Stimulated activated CD4-positive, alpha-beta T cell treated with anti-CD3 and anti-CD28 coated beads, Interleukin-2, amount 100 ng/mL, for 24 hours (primary cell): ENCODE results near the gene SLC6A7.
"Not testable (repeated sequence)": the region's sequence is repeated elsewhere in the genome, so short reads cannot be mapped to it uniquely, and the experiment has no call there.

ENCODE experiments used
- DNase-seq, 2 donors: peaks; one replicate each; pipeline ENCODE4 v3.0.0-alpha.2; 2020

SLC6A7 gene

GRCh38 chr5:150219861-150220260 is 30.0 kb downstream of the SLC6A7 start:
- no peak for DNase-seq

DNA sequence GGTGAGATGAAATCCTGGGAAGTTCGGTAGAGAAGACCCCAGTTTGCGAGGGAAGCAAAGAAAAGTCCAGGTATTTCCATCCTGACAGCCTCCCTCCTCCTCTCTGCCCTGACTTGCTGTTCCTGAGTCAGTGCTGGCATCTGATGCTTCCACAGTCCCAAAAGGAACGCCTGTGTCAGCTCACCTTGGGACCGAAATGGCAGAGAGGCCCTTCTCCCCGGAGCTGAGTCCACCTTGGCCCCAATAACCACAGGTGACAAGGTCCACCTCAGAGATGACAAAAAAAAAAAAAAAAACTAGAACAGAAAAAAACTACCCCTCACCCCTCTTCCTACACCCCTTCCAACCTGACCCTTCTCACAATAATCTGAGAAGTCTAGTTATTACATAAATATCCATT is 31.6 kb downstream of the SLC6A7 start:
- no peak for DNase-seq

DNA sequence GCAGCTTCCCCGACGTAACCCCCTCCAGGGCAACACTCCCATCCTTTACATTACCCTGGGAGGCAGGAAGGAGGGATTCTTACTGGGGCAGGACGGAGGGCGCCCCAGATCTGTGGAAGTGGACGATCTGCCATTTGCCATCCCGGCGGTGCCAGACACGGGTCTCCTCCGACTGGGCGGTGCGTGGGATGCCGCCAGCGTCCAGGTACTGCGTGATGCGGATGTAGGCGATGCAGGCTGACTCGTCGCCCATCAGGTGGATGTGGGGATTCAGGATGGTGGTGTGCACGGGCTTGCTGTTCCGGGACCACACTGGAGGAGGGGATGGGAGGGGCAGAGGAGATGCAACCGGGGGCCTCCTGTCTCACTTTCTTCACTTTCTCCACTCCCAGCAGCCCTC is 33.0 kb downstream of the SLC6A7 start:
- DNase-seq, result no peak

DNA sequence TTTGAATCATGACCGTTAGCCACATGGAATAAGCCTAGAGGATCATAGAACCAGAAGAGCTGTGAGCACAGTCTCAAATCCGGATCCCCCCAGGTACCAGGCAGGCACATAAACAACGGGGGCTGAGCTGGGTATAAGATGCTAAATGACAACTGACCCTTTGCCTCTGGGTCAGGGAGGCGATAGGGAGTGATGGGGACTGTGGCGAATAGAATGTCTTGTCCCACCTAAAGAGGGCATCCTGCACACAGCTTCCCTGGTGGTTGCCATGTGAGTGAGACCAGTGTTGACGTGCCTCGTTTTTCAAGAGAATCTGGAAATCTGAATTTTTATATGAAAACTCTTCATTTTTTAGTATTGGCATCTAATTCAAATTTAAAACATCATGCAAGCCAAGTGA is 33.6 kb downstream of the SLC6A7 start:
- no peak for DNase-seq

DNA sequence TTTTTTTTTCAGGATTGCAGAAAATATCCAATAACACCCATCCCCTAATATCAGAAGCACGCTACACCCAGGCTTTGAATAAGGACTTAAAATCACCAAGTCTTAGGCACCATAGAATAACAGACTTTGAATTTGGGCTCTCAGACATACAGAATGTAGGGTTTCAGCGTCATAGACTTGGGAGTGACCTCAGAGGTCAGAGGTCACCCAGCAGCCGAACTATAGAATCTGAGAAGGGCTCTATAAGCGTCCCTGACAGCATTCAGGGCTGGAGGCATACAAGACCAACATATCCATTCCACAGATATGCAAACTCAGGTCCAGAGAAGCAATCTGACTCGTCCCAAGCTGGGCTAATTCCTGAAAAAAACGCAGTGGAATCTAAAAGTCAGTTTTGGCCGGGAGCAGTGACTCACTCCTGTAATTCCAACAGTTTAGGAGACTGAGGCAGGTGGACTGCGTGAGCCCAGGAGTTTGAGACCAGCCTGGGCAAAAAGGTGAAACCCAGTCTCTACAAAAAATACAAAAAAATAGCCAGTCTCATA is 34.7 kb downstream of the SLC6A7 start:
- DNase-seq, result no peak

DNA sequence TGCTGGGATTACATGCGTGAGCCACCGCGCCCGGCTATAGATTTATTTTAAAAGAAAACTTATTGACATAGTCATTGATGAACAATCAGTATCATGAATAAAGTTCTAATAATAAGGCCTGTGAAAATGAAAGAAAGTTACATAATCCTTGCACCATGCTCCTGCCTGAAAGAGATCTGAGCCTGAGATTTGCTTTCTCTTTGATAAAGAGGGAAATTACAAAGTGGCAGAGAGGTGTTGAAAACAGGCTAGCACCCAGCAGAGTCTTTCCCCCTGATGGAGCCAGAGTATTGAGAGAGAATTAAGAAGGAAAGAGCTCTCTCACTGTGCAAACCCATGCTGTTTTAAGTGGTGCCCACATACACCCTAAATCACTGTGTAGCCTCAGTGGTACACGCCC is 37.2 kb downstream of the SLC6A7 start:
- no peak for DNase-seq

- no peak for DNase-seq
Measured at GRCh38 chr5:150227606-150228273, 37.9 kb downstream of the SLC6A7 start.

DNA sequence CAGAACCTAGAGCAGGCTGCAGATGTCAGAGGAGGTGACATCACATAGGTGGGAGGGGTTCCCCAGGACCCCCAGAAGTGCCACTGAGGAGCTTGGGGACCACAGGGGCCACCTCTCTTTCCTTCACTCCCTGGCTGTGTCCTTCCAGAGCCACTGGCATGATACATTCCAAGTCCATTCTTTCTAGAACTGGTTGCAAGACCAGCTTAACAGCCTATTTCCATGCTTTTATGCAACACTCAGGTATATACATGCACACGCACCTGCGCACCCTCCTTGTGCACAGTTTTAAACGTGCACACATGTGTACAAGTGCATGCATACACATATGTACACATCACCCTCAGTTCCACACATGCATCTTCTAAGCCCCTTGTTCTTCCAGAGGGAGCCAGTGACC is 39.7 kb downstream of the SLC6A7 start:
- DNase-seq, result no peak

DNA sequence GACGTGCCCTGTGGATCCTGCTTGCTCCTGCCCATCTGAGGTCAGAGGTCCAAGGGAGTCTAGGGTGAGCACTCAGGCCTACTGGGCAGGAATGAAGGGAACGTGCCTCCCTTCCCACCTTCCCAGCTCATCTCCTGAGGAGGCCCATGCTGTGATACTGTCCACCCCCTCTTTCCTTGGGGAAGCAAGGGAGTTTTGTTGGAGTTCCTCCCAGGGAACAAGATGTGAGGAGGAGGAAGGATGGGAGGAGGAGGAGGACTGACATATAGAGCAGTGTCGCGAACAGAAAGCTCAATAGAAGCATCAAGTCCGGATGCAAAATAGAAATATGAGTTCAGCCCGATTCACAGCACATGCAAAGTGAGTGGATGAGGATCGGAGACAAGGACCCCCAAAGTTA is 41.0 kb downstream of the SLC6A7 start:
- no peak for DNase-seq

- not testable (repeated sequence) for DNase-seq
Measured at GRCh38 chr5:150233706-150234105, 43.8 kb downstream of the SLC6A7 start.

DNA sequence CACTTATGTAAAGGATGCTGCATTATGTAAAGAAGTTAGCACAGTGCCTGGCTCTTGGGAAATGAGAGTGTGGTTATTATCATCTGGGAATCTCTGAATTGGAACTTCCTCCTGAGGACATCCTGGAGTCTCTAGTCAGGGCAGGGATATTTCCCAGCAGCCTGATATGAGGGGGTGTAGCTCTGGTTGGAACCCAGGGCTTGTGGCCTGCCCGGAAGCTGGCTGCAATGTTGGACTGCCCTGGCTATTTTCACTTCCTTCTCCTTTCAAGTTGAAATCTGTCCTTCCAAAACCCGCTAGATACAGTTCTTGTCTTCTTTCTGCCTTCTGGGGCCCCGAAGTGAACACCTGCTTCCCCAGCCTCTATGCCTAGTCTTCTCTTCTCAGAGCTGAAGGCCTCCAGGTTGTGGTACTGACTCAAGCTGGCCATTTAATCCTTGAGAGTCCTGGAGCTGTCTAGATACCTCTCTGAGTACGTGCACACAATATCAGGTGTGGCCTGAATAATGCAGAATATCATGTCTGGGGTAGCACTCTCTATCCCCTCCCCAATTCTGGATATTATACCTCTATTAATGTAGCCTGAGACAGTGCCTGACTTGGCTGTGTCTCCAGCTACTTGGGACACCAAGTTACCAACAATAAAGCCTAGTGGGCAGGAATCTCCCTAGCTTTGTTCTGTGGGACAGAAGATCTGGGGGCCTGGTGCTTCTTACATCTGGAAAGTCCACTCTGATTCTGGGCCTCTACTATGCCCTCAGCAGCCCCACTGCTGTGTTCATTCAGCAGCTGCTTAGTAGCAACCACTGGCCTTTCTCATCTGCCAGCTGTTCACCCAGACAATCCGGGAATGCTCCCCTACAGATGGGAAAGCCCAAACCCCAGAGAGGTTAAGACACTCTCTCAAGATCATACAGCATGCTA is 45.0 kb downstream of the SLC6A7 start:
- no peak for DNase-seq

GRCh38 chr5:150235500-150235854 is 45.6 kb downstream of the SLC6A7 start:
- no peak for DNase-seq

DNA sequence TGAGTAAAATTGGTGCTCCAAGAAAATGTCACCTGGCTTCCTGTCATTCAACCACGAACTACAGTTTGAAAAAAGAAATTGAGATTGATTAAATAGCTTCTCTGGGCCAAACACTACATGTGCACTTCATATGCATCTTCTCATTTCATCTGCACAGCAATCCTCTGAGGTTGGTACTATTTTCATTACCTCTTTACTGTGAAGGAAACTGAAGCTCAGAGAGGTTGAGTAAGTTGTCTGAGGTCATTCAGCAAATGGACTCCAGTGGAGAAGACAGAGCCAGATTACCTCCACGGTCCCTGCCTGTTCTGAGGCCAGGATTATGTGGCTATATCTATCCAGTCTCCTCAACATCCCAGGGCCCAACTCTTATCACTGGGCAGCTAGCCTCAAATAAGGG is 46.5 kb downstream of the SLC6A7 start:
- no peak for DNase-seq

GRCh38 chr5:150236981-150237754 is 47.3 kb downstream of the SLC6A7 start:
- no peak for DNase-seq

DNA sequence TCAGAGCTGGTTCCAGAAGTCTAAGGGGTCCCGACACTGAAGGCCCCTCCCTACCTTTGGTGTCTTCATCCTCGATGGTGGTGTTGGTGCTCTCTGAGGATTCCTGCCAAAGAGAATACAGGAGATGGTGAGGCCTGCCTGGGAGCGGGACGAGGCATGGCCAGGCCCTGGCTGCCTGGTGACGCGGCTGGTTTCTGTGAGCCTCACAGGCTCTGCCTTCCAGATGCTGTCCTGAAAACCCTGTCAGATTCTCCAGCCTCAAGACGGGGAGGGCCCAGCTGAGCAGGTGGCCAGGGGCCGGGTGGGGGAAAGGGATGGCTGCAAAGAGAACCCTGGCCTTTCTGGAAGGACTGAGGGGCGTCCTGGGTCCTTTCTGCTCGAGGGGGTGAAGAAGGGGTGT is 48.8 kb downstream of the SLC6A7 start:
- DNase-seq, result no peak

GRCh38 chr5:150239099-150239793 is 49.4 kb downstream of the SLC6A7 start:
- no peak for DNase-seq

GRCh38 chr5:150239794-150240122 is 49.9 kb downstream of the SLC6A7 start:
- no peak for DNase-seq

GRCh38 chr5:150241298-150242160 is 51.7 kb downstream of the SLC6A7 start:
- DNase-seq, result no peak

GRCh38 chr5:150242251-150242894 is 52.5 kb downstream of the SLC6A7 start:
- no peak for DNase-seq

DNA sequence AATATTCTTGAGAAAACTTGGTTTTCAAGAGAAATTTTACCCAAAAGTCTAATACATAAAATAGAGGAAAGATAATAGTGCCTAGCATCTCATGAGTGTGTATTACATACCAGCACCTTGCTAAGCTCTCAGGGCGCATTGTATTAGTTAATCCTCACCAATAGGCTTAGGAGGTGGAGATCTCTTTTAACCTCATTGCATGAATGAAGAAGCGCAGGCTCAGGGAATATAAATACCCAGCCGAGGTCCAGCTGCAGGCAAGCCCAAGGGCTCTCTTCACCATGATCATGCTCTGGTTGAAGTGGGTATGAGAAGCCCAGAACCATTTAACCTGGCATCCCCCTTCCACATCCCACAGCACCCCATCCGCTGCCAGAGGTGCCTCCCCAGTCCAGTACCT is 53.7 kb downstream of the SLC6A7 start:
- DNase-seq, result no peak

DNA sequence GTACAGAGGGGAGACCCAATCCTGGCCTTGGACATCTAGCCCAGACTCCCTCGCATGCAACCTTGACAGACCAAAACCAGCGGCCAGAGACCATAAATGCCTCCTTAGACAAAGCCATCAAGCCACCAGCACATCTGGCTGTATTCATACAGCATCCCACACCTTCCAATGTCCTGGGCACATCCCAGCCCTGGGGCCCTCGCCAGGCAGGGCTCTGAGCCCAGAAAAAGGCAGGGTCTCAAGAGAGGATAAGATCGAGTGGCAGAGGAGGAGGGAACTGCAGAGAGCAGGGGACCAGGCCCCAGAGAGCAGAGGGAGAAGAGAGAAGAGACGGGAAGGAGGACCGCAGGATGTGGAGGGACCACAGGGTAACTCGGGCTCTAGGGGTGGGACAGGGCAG is 54.3 kb downstream of the SLC6A7 start:
- no peak for DNase-seq
